ENCODE results near the gene ZC3H12D.

Gene ZC3H12D

GRCh38 chr6:149478631-149479314 is 6.0 kb downstream of the ZC3H12D start:
- no peak overlapping the region for H3K4me2 ChIP-seq (ENCODE audit: insufficient read depth, low read length)
- H3K9ac ChIP-seq (ENCODE audit: low read depth, low read length): no peak overlapping the region
- H3K36me3 ChIP-seq (ENCODE audit: insufficient read depth, low read length): no peaks in the 10 kb centered on the region
- no peak overlapping the region for H2AFZ ChIP-seq (ENCODE audit: low read depth, low read length)
- no peak overlapping the region for H3K4me3 ChIP-seq (ENCODE audit: low read depth in 1 of 2, low read length in 2 of 2)
- H3K27ac ChIP-seq (ENCODE audit: low read length): no peak overlapping the region
- DNase-seq (no peak), ATAC-seq (ENCODE audit: insufficient read depth, low read depth) (no peak)
- H3K9me3 ChIP-seq (ENCODE audit: insufficient read depth, low read length, severe bottlenecking): no peaks in the 10 kb centered on the region
- H3K27me3 ChIP-seq (ENCODE audit: insufficient read depth, low read length, poor library complexity): no peaks in the 10 kb centered on the region
- no peaks in the 10 kb centered on the region for H3K4me1 ChIP-seq (ENCODE audit: insufficient read depth, low read length)
- H4K20me1 ChIP-seq (ENCODE audit: insufficient read depth, low read length): no peaks in the 10 kb centered on the region
- H3K79me2 ChIP-seq (ENCODE audit: insufficient read depth, low read length): no peaks in the 10 kb centered on the region
- TF ChIP-seq EZH2 (IDR thresholded peaks at IDR 0.05; ENCODE audit: borderline replicate concordance, low read depth, low read length, severe bottlenecking): no peak
- TF ChIP-seq CTCF (IDR thresholded peaks at IDR 0.05; ENCODE audit: borderline replicate concordance, extremely low read depth, low read length, poor library complexity, severe bottlenecking): no peak

- TF ChIP-seq CTCF (IDR thresholded peaks at IDR 0.05; ENCODE audit: borderline replicate concordance, extremely low read depth, low read length, poor library complexity, severe bottlenecking) (no peak), EZH2 (IDR thresholded peaks at IDR 0.05; ENCODE audit: borderline replicate concordance, low read depth, low read length, severe bottlenecking) (no peak)
- H4K20me1 ChIP-seq (ENCODE audit: insufficient read depth, low read length): no peaks in the 10 kb centered on the region
- no peaks in the 10 kb centered on the region for H3K36me3 ChIP-seq (ENCODE audit: insufficient read depth, low read length)
- H3K4me2 ChIP-seq (ENCODE audit: insufficient read depth, low read length): no peak overlapping the region
- no peak overlapping the region for H3K4me3 ChIP-seq (ENCODE audit: low read depth in 1 of 2, low read length in 2 of 2)
- no peaks in the 10 kb centered on the region for H3K4me1 ChIP-seq (ENCODE audit: insufficient read depth, low read length)
- no peaks in the 10 kb centered on the region for H3K9me3 ChIP-seq (ENCODE audit: insufficient read depth, low read length, severe bottlenecking)
- H3K9ac ChIP-seq (ENCODE audit: low read depth, low read length): no peak overlapping the region
- H2AFZ ChIP-seq (ENCODE audit: low read depth, low read length): no peak overlapping the region
- H3K79me2 ChIP-seq (ENCODE audit: insufficient read depth, low read length): no peaks in the 10 kb centered on the region
- no peaks in the 10 kb centered on the region for H3K27me3 ChIP-seq (ENCODE audit: insufficient read depth, low read length, poor library complexity)
- ATAC-seq (ENCODE audit: insufficient read depth, low read depth) (no peak), DNase-seq (no peak)
- H3K27ac ChIP-seq (ENCODE audit: low read length): no peak overlapping the region
Observed at GRCh38 chr6:149477544-149477943, 7.3 kb downstream of the ZC3H12D start.

- no peak overlapping the region for H3K4me3 ChIP-seq (ENCODE audit: low read depth in 1 of 2, low read length in 2 of 2)
- ATAC-seq (ENCODE audit: insufficient read depth, low read depth) (no peak), DNase-seq (no peak)
- H3K36me3 ChIP-seq (ENCODE audit: insufficient read depth, low read length): no peaks in the 10 kb centered on the region
- H3K9me3 ChIP-seq (ENCODE audit: insufficient read depth, low read length, severe bottlenecking): no peaks in the 10 kb centered on the region
- H3K27ac ChIP-seq (ENCODE audit: low read length): no peak overlapping the region
- TF ChIP-seq EZH2 (IDR thresholded peaks at IDR 0.05; ENCODE audit: borderline replicate concordance, low read depth, low read length, severe bottlenecking) (no peak), CTCF (IDR thresholded peaks at IDR 0.05; ENCODE audit: borderline replicate concordance, extremely low read depth, low read length, poor library complexity, severe bottlenecking) (no peak)
- no peak overlapping the region for H3K9ac ChIP-seq (ENCODE audit: low read depth, low read length)
- no peak overlapping the region for H2AFZ ChIP-seq (ENCODE audit: low read depth, low read length)
- H3K27me3 ChIP-seq (ENCODE audit: insufficient read depth, low read length, poor library complexity): no peaks in the 10 kb centered on the region
- H3K79me2 ChIP-seq (ENCODE audit: insufficient read depth, low read length): no peaks in the 10 kb centered on the region
- no peaks in the 10 kb centered on the region for H3K4me1 ChIP-seq (ENCODE audit: insufficient read depth, low read length)
- H3K4me2 ChIP-seq (ENCODE audit: insufficient read depth, low read length): no peak overlapping the region
- no peaks in the 10 kb centered on the region for H4K20me1 ChIP-seq (ENCODE audit: insufficient read depth, low read length)
Observed at GRCh38 chr6:149476789-149477455, 7.9 kb downstream of the ZC3H12D start.
